ENCODE measurements around the gene OXSR1.
"Not testable (repeated sequence)": the region's sequence is repeated elsewhere in the genome, so short reads cannot be mapped to it uniquely, and the experiment has no call there.

The OXSR1 gene

DNA sequence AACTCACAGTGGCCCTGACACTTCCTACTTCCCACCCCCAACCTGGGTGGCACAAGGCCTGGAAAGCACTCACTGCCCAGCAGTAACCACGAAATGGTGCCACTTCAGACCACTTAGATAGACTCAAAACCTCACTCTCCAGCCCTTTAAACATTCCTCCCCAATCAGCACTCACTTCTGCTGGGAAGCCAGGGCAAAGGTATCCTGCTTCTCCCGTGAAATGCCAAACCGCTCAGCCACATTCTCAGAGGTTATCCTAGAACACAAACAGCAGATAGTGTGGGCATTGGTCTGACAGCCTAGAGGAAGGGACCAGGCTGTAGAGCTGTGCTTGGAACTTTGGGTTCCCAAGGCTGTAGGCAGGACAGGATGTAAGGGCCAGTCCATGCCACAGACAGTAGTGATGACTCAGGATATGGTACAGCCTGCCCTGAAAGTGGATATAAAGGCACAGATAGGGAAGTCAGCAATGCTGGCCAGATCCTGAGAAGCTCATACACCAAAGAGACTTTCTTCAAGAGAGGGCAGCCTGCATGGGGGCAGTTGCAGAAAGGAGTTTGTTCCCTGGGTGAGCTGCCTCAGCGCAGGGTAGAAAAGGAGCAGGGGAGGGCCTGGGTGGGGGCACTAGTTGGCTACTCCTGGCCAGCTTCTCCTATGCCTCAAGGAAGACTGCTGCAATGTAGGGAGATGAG, 37.6 kb upstream of the OXSR1 start:
- DNase-seq (ENCODE audit: low spot score): no peak

DNA sequence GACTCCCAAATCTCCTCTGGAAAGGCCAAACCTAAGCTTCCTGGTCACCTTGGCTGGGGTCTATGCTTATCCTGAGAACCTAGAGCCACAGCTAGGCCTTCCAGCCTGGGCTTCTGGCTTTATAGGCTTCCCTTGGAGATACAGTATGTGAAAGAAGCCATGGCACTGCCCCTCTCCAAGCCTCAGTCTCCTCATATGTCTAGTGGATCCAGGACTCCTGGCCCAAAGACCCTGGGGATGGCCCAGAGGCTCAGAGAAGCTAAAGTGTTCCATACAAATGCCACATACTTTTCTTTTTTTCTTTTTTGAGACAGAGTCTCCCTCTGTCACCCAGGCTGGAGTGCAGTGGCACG, 37.1 kb upstream of the OXSR1 start:
- DNase-seq (ENCODE audit: low spot score): no peak

DNA sequence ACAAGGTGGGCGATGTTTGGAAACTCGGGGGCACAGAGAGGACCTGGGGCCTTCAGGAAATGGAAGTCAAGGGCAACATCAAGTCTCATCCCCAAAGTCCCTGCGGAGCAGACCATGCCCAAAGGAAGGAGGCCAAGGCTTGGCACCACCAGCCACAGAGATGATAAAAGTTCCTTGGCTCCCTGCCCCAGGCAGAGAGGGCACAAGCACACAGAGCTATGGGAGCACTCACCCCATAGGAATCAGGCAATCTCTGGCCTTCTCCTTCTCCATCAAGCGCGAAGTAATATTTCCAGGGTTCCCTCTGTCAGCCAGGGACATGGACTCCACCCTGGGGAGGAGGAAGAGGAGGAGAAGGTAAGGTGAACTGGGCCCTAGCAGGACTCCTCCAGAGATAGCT, 36.3 kb upstream of the OXSR1 start:
- DNase-seq (ENCODE audit: low spot score): no peak

DNA sequence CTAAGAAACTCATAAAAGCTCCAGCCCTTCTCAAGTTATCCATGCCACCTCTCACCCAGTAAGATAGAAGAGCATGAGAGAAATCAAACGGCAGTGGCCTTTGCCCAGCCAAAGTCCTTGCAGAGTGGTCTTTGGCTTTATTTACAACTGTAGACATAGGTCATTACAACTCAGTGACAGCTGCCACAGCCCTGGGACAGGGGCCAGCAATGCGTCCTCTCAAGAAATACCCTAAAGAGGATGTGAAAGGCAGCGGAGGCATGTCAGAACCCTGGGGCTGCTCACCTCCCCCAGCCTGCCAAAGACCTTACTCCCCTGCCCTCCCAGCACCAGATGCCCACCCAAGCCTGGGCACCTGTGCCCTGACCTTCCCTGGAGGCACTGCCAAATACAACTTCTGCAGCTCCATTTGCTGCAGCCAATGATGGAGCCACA, 34.7 kb upstream of the OXSR1 start:
- no peak for DNase-seq (ENCODE audit: low spot score)

DNA sequence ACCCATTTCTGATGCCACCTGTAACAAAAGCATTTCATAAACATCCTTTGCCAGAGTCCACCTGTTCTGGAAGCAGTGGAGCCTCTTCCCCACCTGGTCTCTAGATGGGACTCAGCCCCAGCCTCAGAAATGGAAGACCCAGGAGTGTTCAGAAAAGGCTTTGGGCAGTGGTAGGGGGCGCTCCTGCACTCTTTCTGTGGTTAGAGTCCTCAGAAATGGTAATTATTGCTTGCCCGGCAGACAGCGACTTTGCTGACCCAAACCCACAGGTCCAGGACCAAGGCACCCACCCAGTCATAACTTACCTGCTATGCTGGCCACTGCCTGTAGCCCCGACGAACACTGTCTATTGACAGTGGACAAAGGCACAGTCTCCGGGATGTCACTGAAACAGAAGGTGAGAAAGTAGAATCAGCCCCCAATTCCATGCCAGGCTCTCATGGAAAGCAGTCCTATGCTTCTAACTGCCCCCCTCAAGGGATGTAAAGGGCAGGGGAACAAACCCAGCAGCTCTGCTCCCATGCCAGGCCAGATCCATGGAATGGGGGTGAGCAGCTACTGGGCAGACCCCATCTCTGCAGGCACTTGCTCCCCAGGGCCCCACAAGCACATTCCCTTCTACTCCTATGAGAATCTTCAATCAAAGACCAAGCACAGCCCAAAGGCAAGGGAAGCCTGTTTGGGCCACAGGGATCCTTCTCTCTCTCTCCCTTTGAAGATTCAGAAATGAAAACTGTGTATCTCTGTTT, 33.5 kb upstream of the OXSR1 start:
- no peak for DNase-seq (ENCODE audit: low spot score)

DNA sequence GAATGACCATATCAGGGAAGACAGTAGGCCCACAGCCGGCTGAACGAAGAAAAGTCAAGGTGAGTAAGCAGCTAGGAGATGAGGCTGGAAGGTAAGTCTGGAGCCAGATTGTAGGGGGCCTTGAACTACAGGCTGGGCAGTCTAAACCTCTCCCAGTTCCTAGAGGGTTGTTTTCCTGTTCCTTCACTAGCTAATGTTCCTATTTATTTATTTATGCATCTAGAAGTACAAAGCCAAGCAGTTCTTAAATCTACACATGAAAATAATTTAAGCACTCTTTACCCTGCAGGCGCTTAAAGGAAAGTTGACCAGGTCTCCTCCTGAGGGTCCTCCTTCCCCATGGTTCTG, 32.2 kb upstream of the OXSR1 start:
- DNase-seq (ENCODE audit: low spot score): no peak

DNA sequence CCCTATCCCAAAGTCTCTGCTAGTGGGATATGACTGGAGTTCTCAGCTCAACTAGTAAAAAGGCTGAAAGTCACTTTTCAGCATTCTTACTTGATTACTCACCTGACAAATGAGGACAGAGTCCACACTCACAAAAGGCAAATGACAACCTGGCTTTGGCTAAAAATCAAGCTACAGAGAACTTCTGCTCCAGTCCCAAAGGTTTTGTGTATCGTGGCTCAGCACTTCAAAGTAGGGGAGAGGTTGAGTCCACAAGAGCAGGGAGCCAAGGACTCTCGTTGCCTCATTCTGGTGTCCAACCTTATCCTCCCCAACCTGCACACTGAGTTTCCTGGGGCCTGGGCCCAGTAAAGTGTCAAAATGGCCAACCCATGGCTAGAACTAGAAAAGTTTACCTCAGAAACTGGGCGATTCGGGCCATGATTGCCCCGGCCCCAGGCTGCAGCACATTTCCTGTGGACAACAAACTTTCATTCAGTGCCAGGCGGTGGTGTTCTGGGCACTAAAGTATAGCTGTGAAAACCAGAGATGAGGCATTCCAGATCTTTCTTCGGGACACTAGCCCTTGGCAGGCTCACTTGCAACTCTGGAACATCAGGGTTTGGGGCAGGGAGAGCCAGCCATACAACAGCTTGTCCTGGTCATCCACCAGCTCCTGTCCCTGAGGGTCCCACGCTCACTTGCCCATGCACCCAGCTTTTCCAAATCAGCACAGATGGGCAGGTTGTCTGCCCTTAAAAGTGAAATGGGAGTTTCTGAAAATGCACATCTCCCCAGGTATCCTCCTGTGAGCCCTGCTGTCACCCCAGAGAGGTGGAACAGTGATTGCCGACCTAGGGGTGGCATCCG, 31.6 kb upstream of the OXSR1 start:
- DNase-seq (ENCODE audit: low spot score): no peak

DNA sequence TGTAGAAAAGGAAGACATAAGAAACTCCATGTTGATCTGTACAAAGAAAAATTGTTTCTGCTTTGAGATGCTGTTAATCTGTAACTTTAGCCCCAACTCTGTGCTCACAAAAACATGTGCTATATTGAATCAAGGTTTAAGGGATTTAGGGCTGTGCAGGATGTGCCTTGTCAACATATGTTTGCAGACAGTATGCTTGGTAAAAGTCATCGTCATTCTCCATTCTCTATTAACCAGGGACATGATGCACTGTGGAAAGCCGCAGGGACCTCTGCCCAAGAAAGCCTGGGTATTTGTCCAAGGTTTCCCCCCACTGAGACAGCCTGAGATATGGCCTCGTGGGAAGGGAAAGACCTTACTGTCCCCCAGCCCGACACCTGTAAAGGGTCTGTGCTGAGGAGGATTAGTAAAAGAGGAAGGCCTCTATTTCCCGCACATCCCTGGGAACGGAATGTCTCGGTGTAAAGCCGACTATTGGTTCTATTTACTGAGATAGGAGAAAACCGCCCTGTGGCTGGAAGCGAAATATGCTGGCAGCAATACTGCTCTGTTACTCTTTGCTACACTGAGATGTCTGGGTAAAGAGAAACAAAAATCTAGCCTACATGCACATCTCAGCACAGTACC, 30.7 kb upstream of the OXSR1 start:
- not testable (repeated sequence) for DNase-seq (ENCODE audit: low spot score)

DNA sequence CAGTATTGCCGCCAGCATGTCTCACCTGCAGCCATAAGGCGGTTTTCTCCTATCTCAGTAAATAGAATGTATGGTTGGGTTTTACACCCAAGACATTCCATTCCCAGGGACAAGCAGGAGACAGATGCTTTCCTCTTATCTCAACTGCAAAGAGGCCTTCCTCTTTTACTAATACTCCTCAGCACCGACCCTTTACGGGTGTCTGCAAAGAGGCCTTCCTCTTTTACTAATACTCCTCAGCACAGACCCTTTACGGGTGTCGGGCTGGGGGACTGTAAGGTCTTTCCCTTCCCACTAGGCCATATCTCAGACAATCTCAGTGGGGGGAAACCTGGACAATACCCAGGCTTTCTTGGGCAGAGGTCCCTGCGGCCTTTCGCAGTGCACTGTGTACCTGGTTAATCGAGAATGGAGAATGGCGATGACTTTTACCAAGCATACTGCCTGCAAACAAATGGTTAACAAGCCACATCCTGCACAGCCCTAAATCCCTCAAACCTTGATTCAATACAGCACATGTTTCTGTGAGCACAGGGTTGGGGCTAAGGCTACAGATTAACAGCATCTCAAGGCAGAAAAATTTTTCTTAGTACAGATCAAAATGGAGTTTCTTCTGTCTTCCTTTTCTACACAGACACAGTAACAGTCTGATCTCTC, 29.6 kb upstream of the OXSR1 start:
- DNase-seq (ENCODE audit: low spot score): not testable (repeated sequence)

DNA sequence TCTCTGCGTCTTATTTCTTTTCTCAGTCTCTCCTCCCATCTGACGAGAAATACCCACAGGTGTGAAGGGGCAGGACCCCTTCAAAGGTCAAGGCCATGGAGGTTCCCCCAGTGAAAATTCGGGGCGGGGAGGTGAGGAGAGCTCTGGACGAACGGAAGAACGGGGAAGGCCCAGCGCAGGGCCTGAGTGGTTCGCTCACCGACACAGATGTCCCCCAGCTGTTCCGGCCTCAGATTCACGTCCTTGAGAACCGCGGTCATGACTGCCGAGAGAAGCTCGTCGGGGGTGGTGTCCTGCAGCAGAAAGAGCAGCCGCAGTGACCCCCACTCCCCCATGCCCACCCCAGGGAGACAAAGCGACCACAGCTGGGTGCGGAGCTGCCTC, 29.0 kb upstream of the OXSR1 start:
- DNase-seq (ENCODE audit: low spot score): no peak

DNA sequence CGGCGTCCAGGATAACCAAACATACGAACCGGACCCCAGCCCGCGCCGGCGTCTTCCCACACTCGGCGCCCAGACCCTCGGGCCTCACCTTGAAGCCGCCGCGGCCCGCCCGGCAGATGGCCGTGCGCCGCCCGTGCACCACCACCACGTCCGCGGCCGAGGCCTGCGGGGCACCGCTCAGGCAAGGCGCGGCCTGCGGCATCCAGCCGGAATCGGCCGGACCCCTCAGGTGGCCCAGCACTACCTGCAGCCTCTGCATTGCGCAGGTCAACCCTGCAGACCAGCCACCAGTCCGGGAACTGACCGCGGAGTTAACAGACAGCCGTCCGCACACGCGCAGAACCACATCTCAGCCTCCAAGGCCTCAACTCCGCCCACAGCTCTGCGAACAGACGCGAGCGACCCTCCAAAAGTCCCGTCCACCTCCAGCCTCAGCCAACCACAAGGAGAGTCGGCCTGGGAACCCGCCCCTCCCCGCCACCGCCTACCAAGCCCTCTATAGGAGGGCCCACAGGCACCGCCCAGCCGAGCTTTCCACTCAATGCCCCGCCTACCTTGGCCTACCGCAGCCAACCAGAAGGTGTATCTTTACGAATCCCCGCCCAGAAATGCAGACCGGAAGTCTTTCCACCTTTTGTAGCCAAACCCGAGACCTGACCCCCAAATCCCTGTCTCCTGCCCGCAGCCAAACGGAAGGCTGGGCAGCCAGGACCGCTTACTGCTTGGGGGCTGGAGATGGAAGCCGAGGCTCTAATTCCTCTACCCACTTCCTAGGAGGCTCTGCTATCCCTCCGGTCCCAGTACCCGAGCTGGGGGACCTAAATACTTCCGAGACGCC, 28.3 kb upstream of the OXSR1 start, which contains the start of gene ACAA1:
TSS of gene ACAA1 (minus strand) at position 351 of the 838 bp plus-strand sequence. CDS start at position 259, 92 bp downstream.
- peak; percentile 100 for DNase-seq (ENCODE audit: low spot score)

DNA sequence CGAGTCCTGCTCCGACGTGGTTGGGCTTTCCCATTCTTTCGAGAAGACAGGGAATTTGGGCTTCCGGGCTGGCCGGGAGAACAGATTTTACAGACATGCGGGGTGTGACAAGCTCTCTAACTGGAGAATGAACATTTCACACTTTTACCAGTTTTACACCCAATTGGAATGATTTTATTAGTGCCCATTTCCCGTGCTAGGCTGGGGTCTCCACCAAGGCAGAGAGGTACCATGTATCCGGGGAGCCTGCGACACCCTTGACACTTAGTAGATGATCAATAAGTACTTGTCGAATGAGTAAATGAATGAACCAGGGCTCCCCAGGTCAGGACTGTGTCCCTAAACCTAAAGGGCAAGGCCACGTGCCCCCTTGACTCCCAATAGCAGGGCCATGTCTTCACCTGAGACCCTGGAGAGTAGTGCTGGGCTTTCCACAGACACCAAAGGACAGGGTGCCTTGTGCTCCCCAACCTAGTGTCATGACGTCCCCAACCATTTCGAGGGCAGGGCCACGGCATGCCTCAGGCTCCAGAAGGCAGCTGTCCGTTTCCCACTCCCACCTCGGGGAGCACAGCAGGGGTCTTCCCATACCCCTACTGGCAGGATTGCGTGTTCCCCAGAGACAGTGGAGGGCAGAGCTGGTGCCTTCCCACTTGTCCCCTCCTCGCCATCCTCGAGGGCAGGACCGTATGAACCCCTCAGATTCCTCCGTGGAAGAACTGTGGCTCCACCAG, 27.6 kb upstream of the OXSR1 start:
- DNase-seq (ENCODE audit: low spot score): peak; percentile 22

DNA sequence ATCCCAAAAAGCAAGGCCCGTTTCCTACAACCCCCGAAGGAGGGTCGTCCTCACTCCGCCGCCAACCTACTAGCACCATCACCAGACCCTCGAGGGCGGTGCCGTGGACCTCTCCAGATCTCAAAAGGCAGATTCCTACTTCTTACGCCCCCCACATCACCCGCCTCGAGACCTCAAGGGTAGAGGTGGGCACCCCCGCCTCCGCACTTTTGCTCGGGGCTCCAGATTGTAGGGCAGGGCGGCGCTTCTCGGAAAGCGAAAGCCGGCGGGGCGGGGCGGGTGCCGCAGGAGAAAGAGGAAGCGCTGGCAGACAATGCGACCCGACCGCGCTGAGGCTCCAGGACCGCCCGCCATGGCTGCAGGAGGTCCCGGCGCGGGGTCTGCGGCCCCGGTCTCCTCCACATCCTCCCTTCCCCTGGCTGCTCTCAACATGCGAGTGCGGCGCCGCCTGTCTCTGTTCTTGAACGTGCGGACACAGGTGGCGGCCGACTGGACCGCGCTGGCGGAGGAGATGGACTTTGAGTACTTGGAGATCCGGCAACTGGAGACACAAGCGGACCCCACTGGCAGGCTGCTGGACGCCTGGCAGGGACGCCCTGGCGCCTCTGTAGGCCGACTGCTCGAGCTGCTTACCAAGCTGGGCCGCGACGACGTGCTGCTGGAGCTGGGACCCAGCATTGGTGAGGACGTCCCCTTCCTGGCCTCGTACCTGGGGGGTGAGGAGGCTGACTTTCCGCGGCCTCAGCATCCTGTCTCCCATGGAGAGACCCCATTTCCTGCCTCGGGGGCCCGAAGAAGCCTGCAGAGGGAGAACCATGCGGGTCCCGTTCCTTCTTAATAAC, 26.8 kb upstream of the OXSR1 start, which contains the start of gene MYD88:
TSS of gene MYD88 (plus strand) at position 313 of the 842 bp plus-strand sequence. CDS start at position 353, 40 bp downstream.
- DNase-seq (ENCODE audit: low spot score): peak; percentile 51

DNA sequence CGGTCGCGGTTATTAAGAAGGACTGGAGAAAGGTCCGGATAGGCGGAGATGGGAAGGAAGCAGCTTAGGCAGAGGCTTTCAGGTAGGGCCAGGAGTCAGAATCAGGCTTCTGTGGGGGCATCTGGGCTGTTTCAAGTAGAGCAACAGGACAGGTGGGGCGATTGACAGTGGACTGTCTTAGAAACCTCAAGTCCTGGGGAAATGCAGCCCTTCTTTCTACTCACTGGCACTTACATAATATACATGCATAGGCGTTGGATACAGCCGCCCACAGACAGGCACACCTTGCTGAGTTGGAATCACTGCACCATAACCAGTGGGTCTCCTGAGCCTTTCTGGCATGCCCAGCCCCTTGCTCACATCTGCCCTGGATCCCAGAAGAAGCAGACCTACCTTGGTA, 26.1 kb upstream of the OXSR1 start:
- no peak for DNase-seq (ENCODE audit: low spot score)

DNA sequence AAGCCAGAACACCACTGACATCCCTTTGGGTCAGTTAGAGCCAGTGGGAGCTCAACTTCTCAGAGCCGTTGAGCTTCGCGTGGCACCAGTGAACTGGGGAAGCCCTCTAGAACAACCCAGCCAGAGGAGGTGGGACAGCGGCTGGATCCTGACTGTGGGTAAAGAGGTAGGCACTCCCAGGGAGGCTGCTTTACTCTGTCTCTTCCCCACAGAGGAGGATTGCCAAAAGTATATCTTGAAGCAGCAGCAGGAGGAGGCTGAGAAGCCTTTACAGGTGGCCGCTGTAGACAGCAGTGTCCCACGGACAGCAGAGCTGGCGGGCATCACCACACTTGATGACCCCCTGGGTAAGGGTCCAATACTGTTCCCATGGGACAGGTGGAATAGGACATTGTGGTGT, 25.7 kb upstream of the OXSR1 start:
- no peak for DNase-seq (ENCODE audit: low spot score)

DNA sequence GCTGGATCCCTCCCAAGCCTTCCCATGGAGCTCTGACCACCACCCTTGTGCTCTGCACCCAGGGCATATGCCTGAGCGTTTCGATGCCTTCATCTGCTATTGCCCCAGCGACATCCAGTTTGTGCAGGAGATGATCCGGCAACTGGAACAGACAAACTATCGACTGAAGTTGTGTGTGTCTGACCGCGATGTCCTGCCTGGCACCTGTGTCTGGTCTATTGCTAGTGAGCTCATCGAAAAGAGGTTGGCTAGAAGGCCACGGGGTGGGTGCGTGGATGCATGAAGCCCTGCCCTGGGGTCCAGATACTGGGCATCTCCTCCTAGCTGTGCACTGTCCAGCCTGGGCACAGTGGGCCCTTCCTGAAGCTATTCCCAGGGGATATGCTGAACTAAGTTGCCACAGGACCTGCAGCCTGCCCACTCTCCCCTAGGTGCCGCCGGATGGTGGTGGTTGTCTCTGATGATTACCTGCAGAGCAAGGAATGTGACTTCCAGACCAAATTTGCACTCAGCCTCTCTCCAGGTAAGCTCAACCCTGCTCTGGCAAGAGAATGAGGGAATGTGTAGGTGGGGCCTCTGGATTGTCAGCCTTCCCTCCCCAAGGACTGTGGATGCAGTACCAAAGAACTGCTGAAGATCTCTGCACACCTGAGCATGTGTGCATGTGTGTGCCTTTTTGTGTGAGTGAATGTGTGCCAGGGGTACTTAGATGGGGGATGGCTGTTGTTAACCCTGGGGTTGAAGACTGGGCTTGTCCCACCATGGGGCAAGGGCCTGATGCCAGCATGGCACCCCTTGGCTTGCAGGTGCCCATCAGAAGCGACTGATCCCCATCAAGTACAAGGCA, 24.8 kb upstream of the OXSR1 start:
- no peak for DNase-seq (ENCODE audit: low spot score)

DNA sequence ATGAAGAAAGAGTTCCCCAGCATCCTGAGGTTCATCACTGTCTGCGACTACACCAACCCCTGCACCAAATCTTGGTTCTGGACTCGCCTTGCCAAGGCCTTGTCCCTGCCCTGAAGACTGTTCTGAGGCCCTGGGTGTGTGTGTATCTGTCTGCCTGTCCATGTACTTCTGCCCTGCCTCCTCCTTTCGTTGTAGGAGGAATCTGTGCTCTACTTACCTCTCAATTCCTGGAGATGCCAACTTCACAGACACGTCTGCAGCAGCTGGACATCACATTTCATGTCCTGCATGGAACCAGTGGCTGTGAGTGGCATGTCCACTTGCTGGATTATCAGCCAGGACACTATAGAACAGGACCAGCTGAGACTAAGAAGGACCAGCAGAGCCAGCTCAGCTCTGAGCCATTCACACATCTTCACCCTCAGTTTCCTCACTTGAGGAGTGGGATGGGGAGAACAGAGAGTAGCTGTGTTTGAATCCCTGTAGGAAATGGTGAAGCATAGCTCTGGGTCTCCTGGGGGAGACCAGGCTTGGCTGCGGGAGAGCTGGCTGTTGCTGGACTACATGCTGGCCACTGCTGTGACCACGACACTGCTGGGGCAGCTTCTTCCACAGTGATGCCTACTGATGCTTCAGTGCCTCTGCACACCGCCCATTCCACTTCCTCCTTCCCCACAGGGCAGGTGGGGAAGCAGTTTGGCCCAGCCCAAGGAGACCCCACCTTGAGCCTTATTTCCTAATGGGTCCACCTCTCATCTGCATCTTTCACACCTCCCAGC, 24.0 kb upstream of the OXSR1 start:
- DNase-seq (ENCODE audit: low spot score): no peak

DNA sequence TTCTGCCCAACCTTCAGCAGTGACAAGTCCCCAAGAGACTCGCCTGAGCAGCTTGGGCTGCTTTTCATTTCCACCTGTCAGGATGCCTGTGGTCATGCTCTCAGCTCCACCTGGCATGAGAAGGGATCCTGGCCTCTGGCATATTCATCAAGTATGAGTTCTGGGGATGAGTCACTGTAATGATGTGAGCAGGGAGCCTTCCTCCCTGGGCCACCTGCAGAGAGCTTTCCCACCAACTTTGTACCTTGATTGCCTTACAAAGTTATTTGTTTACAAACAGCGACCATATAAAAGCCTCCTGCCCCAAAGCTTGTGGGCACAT, 23.4 kb upstream of the OXSR1 start:
- no peak for DNase-seq (ENCODE audit: low spot score)
